OCI-LY3 (cell line): Measurements from ENCODE around the gene ILDR2.

Experiments used
- H2AFZ ChIP-seq: fragments of 200-600, 300-600 bp; shearing (Covaris generic); 2 replicates; pipeline ENCODE4 v1.6.0; 2014; ENCODE audit warnings: antibody characterized with exemption, low read depth, low read length
- H3K27ac ChIP-seq: fragments of 200-600, 300-600 bp; sonication (generic); 2 replicates; pipeline ENCODE4 v1.5.1; 2014; ENCODE audit warnings: mild to moderate bottlenecking, low read length, moderate library complexity, mixed read lengths
- H3K27me3 ChIP-seq: fragments of 200-600, 300-600 bp; sonication (generic); 2 replicates; pipeline ENCODE4 v1.6.1; 2014; ENCODE audit warnings: low read depth, low read length, mixed read lengths
- H3K36me3 ChIP-seq: fragments of 200-600, 300-600 bp; sonication (generic); replicated peaks from 2 replicates; pipeline ENCODE3; 2014; ENCODE audit warnings: low read depth, low read length, mixed read lengths
- H3K4me1 ChIP-seq: fragments of 300-600, 200-600 bp; sonication (generic); 2 replicates; pipeline ENCODE4 v1.6.1; 2014; ENCODE audit warnings: low read length, mixed read lengths
- H3K4me2 ChIP-seq: fragments of 200-600, 300-600 bp; sonication (generic); 2 replicates; pipeline ENCODE4 v1.6.1; 2014; ENCODE audit warnings: low read length, mixed read lengths
- H3K4me3 ChIP-seq: fragments of 300-600, 200-600 bp; sonication (generic); 2 replicates; pipeline ENCODE4 v1.5.1; 2014; ENCODE audit warnings: antibody characterized with exemption, mild to moderate bottlenecking, low read length, moderate library complexity
- H3K79me2 ChIP-seq: fragments of 300-600, 200-600 bp; shearing (Covaris generic); 2 replicates; pipeline ENCODE4 v1.6.1; 2014; ENCODE audit warnings: mild to moderate bottlenecking, low read length, mixed read lengths
- H3K9ac ChIP-seq: fragments of 300-600, 200-600 bp; shearing (Covaris generic); 2 replicates; pipeline ENCODE4 v1.6.0; 2014; ENCODE audit warnings: mild to moderate bottlenecking, low read length, moderate library complexity
- H3K9me3 ChIP-seq: fragments of 200-600, 300-600 bp; shearing (Covaris generic); 2 replicates; pipeline ENCODE4 v1.6.1; 2014; ENCODE audit warnings: low read length, mixed read lengths; ENCODE audit not compliant: insufficient read depth
- H4K20me1 ChIP-seq: fragments of 200-600, 300-600 bp; sonication (generic); 2 replicates; pipeline ENCODE4 v1.6.1; 2016; ENCODE audit warnings: low read length, mixed read lengths; ENCODE audit not compliant: insufficient read depth
- CTCF ChIP-seq: fragments of 200-600, 300-600 bp; sonication (generic); IDR thresholded peaks from 2 replicates; pipeline ENCODE4 v1.5.1; 2014; ENCODE audit warnings: antibody characterized with exemption, low read length, low read depth
- EZH2phosphoT487 ChIP-seq: fragments of 200-600 bp; shearing (Covaris generic); IDR thresholded peaks from 2 replicates; pipeline ENCODE4 v1.6.1; 2018; ENCODE audit warnings: antibody characterized with exemption, mixed run types, low read depth

The ILDR2 gene

GRCh38 chr1:166956872-166957271 lies 18.5 kb downstream of the ILDR2 start:
- H3K27ac ChIP-seq = no peak overlapping the region
- H3K27me3 ChIP-seq = no peaks in the 10 kb centered on the region; the same call in 1 of the 2 replicates
- no peak overlapping the region for H3K4me3 ChIP-seq
- no peaks in the 10 kb centered on the region for H4K20me1 ChIP-seq
- no peaks in the 10 kb centered on the region for H3K36me3 ChIP-seq
- no peak overlapping the region for H2AFZ ChIP-seq
- H3K4me2 ChIP-seq = no peak overlapping the region
- H3K4me1 ChIP-seq = no peaks in the 10 kb centered on the region
- no peak for TF ChIP-seq CTCF
- TF ChIP-seq EZH2phosphoT487 = no peak
- no peaks in the 10 kb centered on the region for H3K79me2 ChIP-seq
- H3K9ac ChIP-seq = no peak overlapping the region
- no peaks in the 10 kb centered on the region for H3K9me3 ChIP-seq

GRCh38 chr1:166956057-166956850 lies 19.1 kb downstream of the ILDR2 start:
- Histone ChIP-seq H3K4me2 (no peak overlapping the region), H3K4me3 (no peak overlapping the region), H3K27me3 (no peaks in the 10 kb centered on the region), H3K4me1 (no peaks in the 10 kb centered on the region), H3K36me3 (no peaks in the 10 kb centered on the region), H3K9me3 (no peaks in the 10 kb centered on the region), H4K20me1 (no peaks in the 10 kb centered on the region), H3K79me2 (no peaks in the 10 kb centered on the region), H2AFZ (no peak overlapping the region), H3K27ac (no peak overlapping the region), H3K9ac (no peak overlapping the region)
- TF ChIP-seq EZH2phosphoT487 (no peak), CTCF (no peak)

- H3K27me3 ChIP-seq = no peaks in the 10 kb centered on the region
- H3K9ac ChIP-seq = no peak overlapping the region
- no peaks in the 10 kb centered on the region for H3K9me3 ChIP-seq
These were observed 21.8 kb downstream of the ILDR2 start for GRCh38 chr1:166953491-166953890.

More at GRCh38 chr1:166953491-166953890, 21.8 kb downstream of the ILDR2 start:
- no peak overlapping the region for H3K27ac ChIP-seq
- no peak overlapping the region for H3K4me2 ChIP-seq
- no peaks in the 10 kb centered on the region for H3K79me2 ChIP-seq
- H4K20me1 ChIP-seq = no peaks in the 10 kb centered on the region
- no peak overlapping the region for H2AFZ ChIP-seq
- no peaks in the 10 kb centered on the region for H3K4me1 ChIP-seq
- H3K36me3 ChIP-seq = no peaks in the 10 kb centered on the region
- no peak for TF ChIP-seq CTCF
- TF ChIP-seq EZH2phosphoT487 = no peak
- no peak overlapping the region for H3K4me3 ChIP-seq
